Naive thymus-derived CD8-positive, alpha-beta T cell (primary cell): Measurements from ENCODE around the gene CPA5. TPM values are rescaled to one million over a fixed set of nuclear protein-coding genes. Genes with fewer than 3 reads are reported as not detected.
"Not testable (repeated sequence)": the region's sequence is repeated elsewhere in the genome, so short reads cannot be mapped to it uniquely, and the experiment has no call there.

Source experiments
- ATAC-seq, 2 donors: fragments of 150-1000 bp; cut with Tn5 transposase in 1 of 2; sonication (Bioruptor Pico), chemical (Tn5 transposase) in 1 of 2; 1 replicate in 1 of 2; 2 replicates in 1 of 2; pipeline ENCODE4 v1.10.0; 2021; ENCODE audit warnings: mild to moderate bottlenecking in 2 of 2, moderate library complexity in 2 of 2
- POLR2A ChIA-PET: fragments of 350-600 bp; sonication (Branson Sonifier 250); formaldehyde crosslinking; loops from one replicate; lab custom pipeline; 2021; ENCODE audit warnings: antibody characterized with exemption; lab: Charles Lee
- DNase-seq, 10 donors: peaks; one replicate each; pipeline versions ENCODE4 v3.0.0 to v3.0.0-alpha.2; 2020 to 2022
- H3K27ac Mint-ChIP-seq, 10 donors: one replicate each; pipeline ENCODE4 v1.8.0; 2020 to 2022; ENCODE audit warnings: mild to moderate bottlenecking in 10 of 10, mixed read lengths in 10 of 10, moderate library complexity in 4 of 10, inconsistent platforms in 1 of 10
- H3K27me3 Mint-ChIP-seq, 5 donors: one replicate each; pipeline ENCODE4 v1.8.0; 2021 to 2022; ENCODE audit warnings: mixed read lengths in 5 of 5
- H3K36me3 Mint-ChIP-seq, 3 donors: one replicate each; pipeline ENCODE4 v1.8.0; 2020 to 2022; ENCODE audit warnings: mixed read lengths in 3 of 3, mild to moderate bottlenecking in 2 of 3, inconsistent platforms in 1 of 3
- H3K4me1 Mint-ChIP-seq, 4 donors: one replicate each; pipeline ENCODE4 v1.8.0; 2021 to 2022; ENCODE audit warnings: mixed read lengths in 4 of 4
- H3K4me3 Mint-ChIP-seq, 10 donors: one replicate each; pipeline ENCODE4 v1.8.0; 2020 to 2022; ENCODE audit warnings: mild to moderate bottlenecking in 10 of 10, mixed read lengths in 10 of 10, moderate library complexity in 6 of 10, inconsistent platforms in 1 of 10
- H3K9me3 Mint-ChIP-seq, 9 donors: one replicate each; pipeline ENCODE4 v1.8.0; 2020 to 2022; ENCODE audit warnings: mixed read lengths in 9 of 9, mild to moderate bottlenecking in 3 of 9, inconsistent platforms in 1 of 9, moderate library complexity in 1 of 9
- polyA plus RNA-seq, 3 donors: library from polyadenylated mRNA; unstranded; fragments of 300-500 nt; fragmentation: Illumina TruSeq; gene quantifications; one replicate each; pipeline ENCODE4 v1.2.3, GENCODE V29; 2021
- total RNA-seq, 8 experiments: library from RNA in 2 of 8; stranded (reverse) in 2 of 8; gene quantifications; one replicate each; pipeline ENCODE4 v1.2.3 and lab custom pipeline; 2021 to 2026

CPA5 gene
- total and polyA plus RNA-seq, 5 experiments from 2014 or later: 9.4 to 159 (median 56.8) TPM

DNA sequence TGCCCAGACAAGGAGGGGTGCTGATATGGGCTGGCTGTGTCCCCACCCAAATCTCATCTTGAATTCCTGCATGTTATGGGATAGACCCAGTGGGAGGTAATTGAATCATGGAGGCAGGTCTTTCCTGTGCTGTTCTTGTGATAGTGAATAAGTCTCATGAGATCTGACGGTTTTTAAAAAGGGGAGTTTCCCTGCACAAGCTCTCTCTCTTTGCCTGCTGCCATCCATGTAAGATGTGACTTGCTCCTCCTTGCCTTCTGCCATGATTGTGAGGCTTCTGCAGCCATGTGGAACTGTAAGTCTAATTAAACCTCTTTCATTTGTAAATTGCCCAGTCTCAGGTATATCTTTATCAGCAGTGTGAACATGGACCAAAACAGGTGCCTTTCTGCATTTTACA, 31.8 kb downstream of the CPA5 start:
- POLR2A ChIA-PET, ATAC-seq, H3K4me3 Mint-ChIP-seq, DNase-seq, H3K27me3 Mint-ChIP-seq: not testable (repeated sequence)
- H3K36me3 Mint-ChIP-seq: peaks cover 0 to 12% (median 8%) of the 10 kb centered on the region in 3 donors
- peaks cover 0 to 26% (median 11%) of the 10 kb centered on the region in 4 donors for H3K4me1 Mint-ChIP-seq
- peaks cover 0 to 14% (median 8%) of the 10 kb centered on the region in 9 donors for H3K9me3 Mint-ChIP-seq
- peak overlapping the region in 2 of 10 donors; percentile 57 to 60 for H3K27ac Mint-ChIP-seq

GRCh38 chr7:130377178-130377577, 32.6 kb downstream of the CPA5 start:
- DNase-seq: no peak
- H3K27ac Mint-ChIP-seq: no peak overlapping the region
- peaks cover 0 to 14% (median 8%) of the 10 kb centered on the region in 9 donors for H3K9me3 Mint-ChIP-seq
- POLR2A ChIA-PET: no interaction called here
- peaks cover 0 to 12% (median 8%) of the 10 kb centered on the region in 3 donors for H3K36me3 Mint-ChIP-seq
- peaks cover 0 to 20% (median 10%) of the 10 kb centered on the region in 4 donors for H3K4me1 Mint-ChIP-seq
- H3K27me3 Mint-ChIP-seq: no peaks in the 10 kb centered on the region
- ATAC-seq: no peak
- H3K4me3 Mint-ChIP-seq: no peak overlapping the region

GRCh38 chr7:130379019-130379418, 34.4 kb downstream of the CPA5 start:
- no peak for ATAC-seq
- Mint-ChIP-seq H3K36me3 (peaks cover 0 to 12% (median 8%) of the 10 kb centered on the region in 3 donors), H3K27me3 (no peaks in the 10 kb centered on the region), H3K27ac (peak overlapping the region in 2 of 10 donors; percentile 1 to 12), H3K9me3 (peaks cover 0 to 14% (median 8%) of the 10 kb centered on the region in 9 donors), H3K4me3 (no peak overlapping the region), H3K4me1 (peaks cover 0 to 13% (median 8%) of the 10 kb centered on the region in 4 donors)
- DNase-seq: no peak
- POLR2A ChIA-PET: interaction anchor here (0.7 kb wide), 1 partner anchor 9 kb away, joined by 4 read pairs; no protein-coding TSS in a partner anchor

- Mint-ChIP-seq H3K4me1 (peaks cover 0 to 13% (median 4%) of the 10 kb centered on the region in 4 donors), H3K9me3 (peaks cover 0 to 14% (median 8%) of the 10 kb centered on the region in 9 donors), H3K27me3 (no peaks in the 10 kb centered on the region), H3K27ac (peak overlapping the region in 2 of 10 donors; percentile 1 to 12), H3K36me3 (peaks cover 0 to 12% (median 8%) of the 10 kb centered on the region in 3 donors), H3K4me3 (no peak overlapping the region)
- ATAC-seq (no peak), DNase-seq (no peak)
- POLR2A ChIA-PET: no interaction called here
These were observed 34.9 kb downstream of the CPA5 start for GRCh38 chr7:130379532-130379920.

DNA sequence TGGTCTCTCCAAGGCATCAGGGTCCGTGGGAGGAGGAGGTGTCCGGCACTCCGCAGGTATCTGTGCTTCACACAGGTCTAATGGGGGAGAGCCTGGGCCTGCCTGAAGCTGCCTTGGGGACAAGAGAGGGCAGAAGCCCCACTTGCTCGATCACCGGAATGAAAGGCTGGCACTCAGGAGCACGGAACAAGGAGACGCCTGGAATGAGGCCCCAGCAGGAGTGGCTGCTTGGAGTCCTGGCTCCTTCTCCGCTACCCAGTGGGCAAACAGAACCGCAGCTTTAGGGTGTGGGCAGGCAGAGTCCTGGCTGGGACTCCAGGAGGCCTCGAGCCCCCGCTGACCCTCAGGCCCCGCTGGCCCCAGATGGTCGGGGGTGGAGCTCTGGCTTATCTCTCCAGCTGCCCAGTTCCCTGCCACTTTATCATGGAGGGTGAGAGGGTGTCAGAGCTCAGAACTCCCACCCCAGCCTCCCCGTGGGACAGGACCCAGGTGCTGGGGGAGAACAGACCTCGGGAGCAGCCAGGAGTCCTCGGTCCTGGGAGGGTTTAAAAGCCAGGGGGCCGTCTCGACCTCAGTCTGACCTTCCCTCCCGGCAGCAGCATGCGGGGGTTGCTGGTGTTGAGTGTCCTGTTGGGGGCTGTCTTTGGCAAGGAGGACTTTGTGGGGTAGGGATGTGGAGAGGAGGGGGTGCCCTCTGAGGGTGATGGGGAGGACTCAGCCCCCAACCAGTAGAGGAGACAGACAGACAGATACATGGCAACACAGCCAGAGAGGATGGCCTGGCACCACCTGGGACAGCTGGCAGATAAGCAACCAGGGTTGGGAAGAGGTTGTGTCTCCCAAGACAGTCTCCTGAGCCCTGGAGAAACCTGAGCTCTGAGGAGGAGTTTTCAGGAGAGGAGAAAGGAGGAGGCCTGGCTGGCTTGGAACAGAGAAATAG, 35.6 kb downstream of the CPA5 start, which contains the start of gene CPA1:
CPA1 (plus strand) TSS at position 574 of the 940 bp plus-strand sequence; CDS start at position 601, 27 bp downstream.
- Mint-ChIP-seq H3K4me3 (no peak within 1 kb of the TSS), H3K27me3 (no peaks in the 10 kb centered on the region), H3K27ac (peak within 1 kb of the TSS in 3 of 10 donors; percentile 47 to 83 (median 78)), H3K36me3 (peaks cover 0 to 12% (median 8%) of the 10 kb centered on the region in 3 donors), H3K4me1 (peaks cover 0 to 12% (median 4%) of the 10 kb centered on the region in 4 donors), H3K9me3 (peaks cover 0 to 14% (median 8%) of the 10 kb centered on the region in 9 donors)
- ATAC-seq: no peak
- POLR2A ChIA-PET: no interaction called here
- DNase-seq: no peak

DNA sequence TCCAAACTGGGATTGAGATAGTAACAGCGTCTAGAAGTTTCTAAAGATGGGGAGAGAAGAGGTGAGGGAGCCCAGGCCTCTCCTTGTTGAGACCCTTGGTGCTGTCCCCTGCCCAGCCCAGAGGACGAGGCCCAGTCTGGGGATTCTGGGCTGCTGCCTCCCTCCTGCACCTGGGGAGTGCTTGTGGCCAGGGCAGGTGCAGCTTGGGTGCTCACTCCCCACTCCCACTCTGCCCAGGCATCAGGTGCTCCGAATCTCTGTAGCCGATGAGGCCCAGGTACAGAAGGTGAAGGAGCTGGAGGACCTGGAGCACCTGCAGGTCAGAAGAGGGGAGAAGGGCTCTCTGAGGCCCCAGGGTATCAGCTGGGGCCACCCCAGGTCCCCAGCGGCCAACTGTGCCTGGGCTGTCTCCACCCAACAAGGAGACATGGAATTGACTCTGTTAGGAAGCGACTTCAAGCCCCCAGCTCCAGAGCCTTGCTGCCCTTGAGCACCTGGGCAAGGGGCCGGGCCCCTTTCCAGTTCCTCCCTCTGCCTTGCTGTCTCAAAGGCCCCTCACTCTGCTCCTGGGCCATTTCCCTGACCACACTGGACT, 36.3 kb downstream of the CPA5 start:
- Mint-ChIP-seq H3K27me3 (no peaks in the 10 kb centered on the region), H3K9me3 (peaks cover 0 to 11% (median 8%) of the 10 kb centered on the region in 9 donors), H3K4me3 (no peak overlapping the region), H3K4me1 (peaks cover 0 to 12% (median 4%) of the 10 kb centered on the region in 4 donors), H3K36me3 (peaks cover 0 to 8% (median 6%) of the 10 kb centered on the region in 3 donors), H3K27ac (peak overlapping the region in 3 of 10 donors; percentile 47 to 83 (median 78))
- POLR2A ChIA-PET: interaction anchor here (0.6 kb wide), 1 partner anchor 309 kb away, joined by 3 read pairs; no protein-coding TSS in a partner anchor
- ATAC-seq (no peak), DNase-seq (no peak)

- DNase-seq (no peak), ATAC-seq (no peak)
- H3K27me3 Mint-ChIP-seq: no peaks in the 10 kb centered on the region
- POLR2A ChIA-PET: interaction anchor here (0.6 kb wide), 2 partner anchors 105 to 309 kb away, joined by 3 to 4 read pairs; no protein-coding TSS in a partner anchor
- peak overlapping the region in 2 of 10 donors; percentile 3 to 83 for H3K27ac Mint-ChIP-seq
- no peak overlapping the region for H3K4me3 Mint-ChIP-seq
- H3K36me3 Mint-ChIP-seq: peaks cover 0 to under 1% (median 0%) of the 10 kb centered on the region in 3 donors
- peaks cover 0 to 4% (median 1%) of the 10 kb centered on the region in 9 donors for H3K9me3 Mint-ChIP-seq
- H3K4me1 Mint-ChIP-seq: peaks cover 0 to 13% (median 4%) of the 10 kb centered on the region in 4 donors
These were observed 37.1 kb downstream of the CPA5 start for GRCh38 chr7:130381468-130382312.

DNA sequence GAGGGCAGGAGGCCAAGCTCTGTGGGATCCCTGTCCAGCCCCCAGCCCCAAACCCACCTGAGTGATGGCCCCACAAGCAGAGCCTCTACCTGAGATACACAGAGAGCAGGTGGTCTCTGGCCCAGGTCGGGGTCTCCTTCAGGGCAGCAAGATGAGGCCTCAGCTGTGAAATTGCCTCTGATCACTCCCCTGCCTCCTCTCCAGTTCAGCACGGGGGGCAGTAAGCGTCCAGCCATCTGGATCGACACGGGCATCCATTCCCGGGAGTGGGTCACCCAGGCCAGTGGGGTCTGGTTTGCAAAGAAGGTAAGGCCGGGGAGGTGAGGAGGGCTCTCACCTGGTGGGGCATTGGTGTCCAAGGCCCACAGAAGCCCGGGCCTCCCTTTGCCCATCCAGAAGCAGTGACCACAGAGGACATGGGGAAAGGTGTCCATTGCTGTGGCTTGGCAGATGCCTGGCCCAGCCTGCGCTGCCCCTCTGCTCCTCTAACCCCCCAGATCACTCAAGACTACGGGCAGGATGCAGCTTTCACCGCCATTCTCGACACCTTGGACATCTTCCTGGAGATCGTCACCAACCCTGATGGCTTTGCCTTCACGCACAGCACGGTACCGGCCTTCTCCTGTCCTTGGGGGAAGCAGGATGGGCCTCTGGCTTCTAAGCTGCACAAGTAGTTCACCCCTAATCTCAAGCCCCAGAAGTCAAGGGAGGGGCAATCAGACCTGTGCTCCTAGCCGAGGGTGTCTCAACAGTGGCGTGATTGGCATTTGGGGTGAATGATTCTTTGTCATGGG, 38.8 kb downstream of the CPA5 start:
- Mint-ChIP-seq H3K27me3 (no peaks in the 10 kb centered on the region), H3K9me3 (no peaks in the 10 kb centered on the region), H3K36me3 (peaks cover 0 to 2% (median 0%) of the 10 kb centered on the region in 3 donors), H3K4me3 (no peak overlapping the region), H3K27ac (no peak overlapping the region), H3K4me1 (peaks cover 0 to 15% (median 7%) of the 10 kb centered on the region in 4 donors)
- ATAC-seq (no peak), DNase-seq (no peak)
- POLR2A ChIA-PET: interaction anchor here (0.7 to 2.4 kb wide), 3 partner anchors 10 to 91 kb away, joined by 3 to 9 read pairs (median 4); no protein-coding TSS in a partner anchor

DNA sequence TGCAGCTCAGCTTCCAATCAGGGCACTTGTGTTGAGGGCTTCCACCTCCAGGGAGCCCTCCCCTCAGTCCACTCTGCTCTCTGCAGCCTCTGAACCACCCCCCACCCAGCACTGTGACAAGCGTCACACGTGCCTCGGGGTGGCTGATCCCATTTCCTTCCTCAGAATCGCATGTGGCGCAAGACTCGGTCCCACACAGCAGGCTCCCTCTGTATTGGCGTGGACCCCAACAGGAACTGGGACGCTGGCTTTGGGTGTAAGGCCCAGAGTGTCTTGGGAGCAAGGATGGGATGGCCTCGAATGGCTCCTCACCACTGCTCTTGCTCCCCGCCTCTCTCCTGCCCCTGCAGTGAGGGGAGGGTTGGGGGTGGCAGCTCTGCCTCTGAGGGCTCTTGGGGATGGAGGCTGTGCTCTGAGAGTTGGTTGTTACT, 39.8 kb downstream of the CPA5 start:
- Mint-ChIP-seq H3K4me1 (peaks cover 0 to 14% (median 5%) of the 10 kb centered on the region in 4 donors), H3K9me3 (peaks cover 0 to 2% (median 0%) of the 10 kb centered on the region in 9 donors), H3K27me3 (no peaks in the 10 kb centered on the region), H3K36me3 (peaks cover 0 to 2% (median 0%) of the 10 kb centered on the region in 3 donors), H3K27ac (peak overlapping the region in 1 of 10 donors; percentile 41), H3K4me3 (no peak overlapping the region)
- POLR2A ChIA-PET: interaction anchor here (1.5 to 2.4 kb wide), 2 partner anchors 9 to 10 kb away, joined by 4 to 9 read pairs; no protein-coding TSS in a partner anchor
- ATAC-seq (no peak), DNase-seq (no peak)

DNA sequence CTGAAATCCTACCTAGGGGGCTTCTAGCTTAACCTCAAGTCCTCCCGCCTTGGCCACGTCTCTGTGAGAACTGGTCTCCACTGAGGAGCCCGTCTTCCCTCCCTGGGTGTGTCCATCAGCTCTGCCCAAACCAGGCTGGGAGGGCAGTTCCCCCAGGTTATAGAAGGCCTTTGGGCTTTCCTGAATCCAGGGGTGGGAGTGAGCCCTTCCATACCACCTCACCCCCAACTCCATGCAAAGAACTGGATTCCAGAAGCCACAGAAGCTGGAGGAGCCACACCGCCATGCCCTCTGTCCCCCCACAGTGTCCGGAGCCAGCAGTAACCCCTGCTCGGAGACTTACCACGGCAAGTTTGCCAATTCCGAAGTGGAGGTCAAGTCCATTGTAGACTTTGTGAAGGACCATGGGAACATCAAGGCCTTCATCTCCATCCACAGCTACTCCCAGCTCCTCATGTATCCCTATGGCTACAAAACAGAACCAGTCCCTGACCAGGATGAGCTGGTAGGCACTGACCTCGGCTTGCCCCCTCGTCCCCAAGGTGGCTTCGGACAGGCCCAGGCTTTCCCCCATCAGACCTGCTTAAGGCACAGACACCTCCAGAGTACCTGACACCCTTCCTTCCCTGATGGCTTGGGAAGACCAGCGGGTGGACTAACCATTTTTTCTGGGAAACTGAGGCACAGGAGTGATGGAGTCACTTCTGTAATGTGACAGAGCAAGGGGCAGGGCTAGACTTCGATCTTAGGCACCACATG, 40.4 kb downstream of the CPA5 start:
- Mint-ChIP-seq H3K9me3 (peaks cover 0 to 2% (median 0%) of the 10 kb centered on the region in 9 donors), H3K27me3 (no peaks in the 10 kb centered on the region), H3K36me3 (peaks cover 0 to 2% (median 0%) of the 10 kb centered on the region in 3 donors), H3K27ac (peak overlapping the region in 2 of 10 donors; percentile 13 to 22), H3K4me3 (no peak overlapping the region), H3K4me1 (peaks cover 0 to 14% (median 5%) of the 10 kb centered on the region in 4 donors)
- DNase-seq: no peak
- POLR2A ChIA-PET: interaction anchor here (2.4 kb wide), 1 partner anchor 9 kb away, joined by 9 read pairs; no protein-coding TSS in a partner anchor
- ATAC-seq: no peak
